ENCODE data around the gene TOMM34. TPM values are rescaled to one million over a fixed set of nuclear protein-coding genes. Genes with fewer than 3 reads are reported as not detected.

The TOMM34 gene
- total RNA-seq, 1 donor from 2014 or later = 4.2 TPM

GRCh38 chr20:44917399-44917798 lies 42.8 kb downstream of the TOMM34 start:
- Histone ChIP-seq H3K9me3 (ENCODE audit: control insufficient read depth in 3 of 3, low read length in 3 of 3) (no peaks in the 10 kb centered on the region), H3K36me3 (ENCODE audit: control insufficient read depth in 3 of 3, insufficient read depth in 3 of 3, low read length in 3 of 3) (peaks cover 0 to 4% (median 0%) of the 10 kb centered on the region in 3 donors), H3K4me3 (ENCODE audit: low read length in 3 of 3) (no peak overlapping the region), H3K9ac (ENCODE audit: low read depth in 1 of 3, low read length in 3 of 3) (no peak overlapping the region), H3K4me1 (ENCODE audit: control insufficient read depth in 3 of 3, insufficient read depth in 3 of 3, low read length in 3 of 3) (no peaks in the 10 kb centered on the region), H3K27me3 (ENCODE audit: control insufficient read depth in 3 of 3, insufficient read depth in 3 of 3, low read length in 3 of 3) (no peaks in the 10 kb centered on the region), H3K27ac (ENCODE audit: low read depth, low read length) (no peak overlapping the region)

- H3K27ac ChIP-seq (ENCODE audit: low read depth, low read length) = no peak overlapping the region
Observed at GRCh38 chr20:44916586-44916985, 43.6 kb downstream of the TOMM34 start.

GRCh38 chr20:44914924-44915323 lies 45.3 kb downstream of the TOMM34 start:
- no peak overlapping the region for H3K9ac ChIP-seq (ENCODE audit: low read depth in 1 of 3, low read length in 3 of 3)
- no peak overlapping the region for H3K4me3 ChIP-seq (ENCODE audit: low read length in 3 of 3)
- H3K36me3 ChIP-seq (ENCODE audit: control insufficient read depth in 3 of 3, insufficient read depth in 3 of 3, low read length in 3 of 3) = no peaks in the 10 kb centered on the region
- no peak overlapping the region for H3K27ac ChIP-seq (ENCODE audit: low read depth, low read length)
- H3K4me1 ChIP-seq (ENCODE audit: control insufficient read depth in 3 of 3, insufficient read depth in 3 of 3, low read length in 3 of 3) = peaks cover 2 to 4% (median 3%) of the 10 kb centered on the region in 3 donors
- H3K9me3 ChIP-seq (ENCODE audit: control insufficient read depth in 3 of 3, low read length in 3 of 3) = no peaks in the 10 kb centered on the region
- peaks cover 0 to 4% (median 0%) of the 10 kb centered on the region in 3 donors for H3K27me3 ChIP-seq (ENCODE audit: control insufficient read depth in 3 of 3, insufficient read depth in 3 of 3, low read length in 3 of 3)

More at GRCh38 chr20:44916586-44916985, 43.6 kb downstream of the TOMM34 start:
- H3K36me3 ChIP-seq (ENCODE audit: control insufficient read depth in 3 of 3, insufficient read depth in 3 of 3, low read length in 3 of 3) = peaks cover 0 to 2% (median 0%) of the 10 kb centered on the region in 3 donors
- no peaks in the 10 kb centered on the region for H3K9me3 ChIP-seq (ENCODE audit: control insufficient read depth in 3 of 3, low read length in 3 of 3)
- no peak overlapping the region for H3K4me3 ChIP-seq (ENCODE audit: low read length in 3 of 3)
- no peaks in the 10 kb centered on the region for H3K4me1 ChIP-seq (ENCODE audit: control insufficient read depth in 3 of 3, insufficient read depth in 3 of 3, low read length in 3 of 3)
- H3K9ac ChIP-seq (ENCODE audit: low read depth in 1 of 3, low read length in 3 of 3) = no peak overlapping the region
- H3K27me3 ChIP-seq (ENCODE audit: control insufficient read depth in 3 of 3, insufficient read depth in 3 of 3, low read length in 3 of 3) = no peaks in the 10 kb centered on the region

DNA sequence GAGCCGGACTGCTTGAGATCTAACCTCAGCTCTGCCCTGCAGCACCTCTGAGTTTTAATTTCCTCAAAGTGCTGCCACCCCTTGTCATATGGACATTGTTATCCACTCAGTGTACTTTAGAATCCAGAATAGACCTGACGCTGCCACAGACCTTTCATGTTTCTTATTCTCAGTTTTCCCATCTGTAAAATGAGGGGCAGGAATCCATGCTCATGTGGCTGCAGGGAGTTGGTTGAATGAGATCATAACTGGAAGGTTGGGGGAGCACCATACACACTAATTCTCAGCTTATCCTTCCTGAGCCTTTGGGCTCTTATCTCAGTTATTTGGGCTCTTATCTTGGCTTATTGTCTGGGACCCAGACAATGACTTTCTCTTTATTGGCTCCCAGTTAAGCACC lies 48.0 kb downstream of the TOMM34 start:
- no peak overlapping the region for H3K27ac ChIP-seq (ENCODE audit: low read depth, low read length)
- H3K9me3 ChIP-seq (ENCODE audit: control insufficient read depth in 3 of 3, low read length in 3 of 3) = no peaks in the 10 kb centered on the region
- peaks cover 2 to 9% (median 3%) of the 10 kb centered on the region in 3 donors for H3K4me1 ChIP-seq (ENCODE audit: control insufficient read depth in 3 of 3, insufficient read depth in 3 of 3, low read length in 3 of 3)
- no peak overlapping the region for H3K9ac ChIP-seq (ENCODE audit: low read depth in 1 of 3, low read length in 3 of 3)
- peaks cover 4 to 9% (median 6%) of the 10 kb centered on the region in 3 donors for H3K36me3 ChIP-seq (ENCODE audit: control insufficient read depth in 3 of 3, insufficient read depth in 3 of 3, low read length in 3 of 3)
- no peak overlapping the region for H3K4me3 ChIP-seq (ENCODE audit: low read length in 3 of 3)
- H3K27me3 ChIP-seq (ENCODE audit: control insufficient read depth in 3 of 3, insufficient read depth in 3 of 3, low read length in 3 of 3) = peaks cover 0 to 4% (median 0%) of the 10 kb centered on the region in 3 donors

DNA sequence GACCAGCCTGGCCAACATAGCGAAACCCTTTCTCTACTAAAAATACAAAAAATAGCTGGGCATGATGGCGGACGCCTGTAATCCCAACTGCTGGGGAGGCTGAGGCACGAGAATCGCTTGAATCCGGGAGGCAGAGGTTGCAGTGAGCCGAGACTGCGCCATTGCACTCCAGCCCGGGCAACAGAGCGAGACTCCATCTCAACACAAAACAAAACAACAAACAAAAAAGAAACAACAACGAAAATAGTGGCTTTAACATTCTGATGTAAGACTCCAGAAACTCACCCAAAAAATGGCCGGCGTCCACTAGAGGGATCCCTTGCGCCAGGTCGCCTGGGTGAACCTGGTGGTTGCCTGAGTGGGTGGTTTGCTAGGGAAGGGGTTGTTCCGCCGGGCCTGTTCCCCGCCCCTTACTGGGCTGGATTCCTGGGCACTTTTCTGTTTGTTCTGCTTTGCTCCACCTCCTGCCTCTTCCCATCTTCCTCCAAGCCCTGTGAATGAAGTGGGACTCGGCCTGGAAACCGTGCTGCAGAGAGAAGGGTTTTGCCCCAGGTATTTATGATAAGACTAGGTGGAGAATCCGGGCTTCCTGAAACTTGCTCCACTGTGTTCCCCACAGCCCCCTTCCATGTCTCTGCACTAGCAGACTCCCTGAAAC lies 48.8 kb downstream of the TOMM34 start:
- no peak overlapping the region for H3K9ac ChIP-seq (ENCODE audit: low read depth in 1 of 3, low read length in 3 of 3)
- H3K27ac ChIP-seq (ENCODE audit: low read depth, low read length) = no peak overlapping the region
- H3K4me3 ChIP-seq (ENCODE audit: low read length in 3 of 3) = no peak overlapping the region
- H3K4me1 ChIP-seq (ENCODE audit: control insufficient read depth in 3 of 3, insufficient read depth in 3 of 3, low read length in 3 of 3) = peaks cover 2 to 9% (median 3%) of the 10 kb centered on the region in 3 donors
- no peaks in the 10 kb centered on the region for H3K9me3 ChIP-seq (ENCODE audit: control insufficient read depth in 3 of 3, low read length in 3 of 3)
- H3K27me3 ChIP-seq (ENCODE audit: control insufficient read depth in 3 of 3, insufficient read depth in 3 of 3, low read length in 3 of 3) = peaks cover 0 to 4% (median 0%) of the 10 kb centered on the region in 3 donors
- H3K36me3 ChIP-seq (ENCODE audit: control insufficient read depth in 3 of 3, insufficient read depth in 3 of 3, low read length in 3 of 3) = peaks cover 7 to 13% (median 13%) of the 10 kb centered on the region in 3 donors

DNA sequence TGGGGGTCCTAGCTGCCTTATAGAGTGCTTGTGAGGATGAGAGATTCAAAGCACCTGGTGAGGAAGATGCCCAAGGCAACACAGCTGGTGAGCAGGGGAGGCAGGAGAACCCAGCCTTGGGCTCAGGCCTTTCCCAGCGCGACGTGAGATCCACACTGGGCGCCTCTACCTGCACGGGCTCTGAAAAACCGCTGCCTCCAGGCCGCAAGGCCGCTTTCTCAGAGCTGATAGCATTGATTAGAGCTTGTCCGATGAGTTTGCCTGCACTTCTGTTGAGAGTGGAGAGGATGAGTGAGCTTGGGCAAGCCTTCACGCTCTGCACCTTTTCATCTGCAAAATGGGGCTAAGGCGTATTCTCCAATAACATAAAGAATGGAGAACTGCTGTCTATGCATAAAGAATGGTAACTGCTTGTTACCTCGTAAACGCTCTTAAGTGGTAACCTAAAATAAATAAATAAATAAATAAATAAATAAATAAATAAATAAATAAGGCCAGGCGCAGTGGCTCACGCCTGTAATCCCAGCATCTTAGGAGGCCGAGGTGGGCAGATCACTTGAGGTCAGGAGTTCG lies 49.4 kb downstream of the TOMM34 start:
- H3K9ac ChIP-seq (ENCODE audit: low read depth in 1 of 3, low read length in 3 of 3) = no peak overlapping the region
- peaks cover 2 to 9% (median 3%) of the 10 kb centered on the region in 3 donors for H3K4me1 ChIP-seq (ENCODE audit: control insufficient read depth in 3 of 3, insufficient read depth in 3 of 3, low read length in 3 of 3)
- no peak overlapping the region for H3K27ac ChIP-seq (ENCODE audit: low read depth, low read length)
- peaks cover 0 to 4% (median 0%) of the 10 kb centered on the region in 3 donors for H3K27me3 ChIP-seq (ENCODE audit: control insufficient read depth in 3 of 3, insufficient read depth in 3 of 3, low read length in 3 of 3)
- H3K9me3 ChIP-seq (ENCODE audit: control insufficient read depth in 3 of 3, low read length in 3 of 3) = no peaks in the 10 kb centered on the region
- H3K36me3 ChIP-seq (ENCODE audit: control insufficient read depth in 3 of 3, insufficient read depth in 3 of 3, low read length in 3 of 3) = peaks cover 13 to 20% (median 19%) of the 10 kb centered on the region in 3 donors
- peak overlapping the region in 2 of 3 donors; percentile 62 to 65 for H3K4me3 ChIP-seq (ENCODE audit: low read length in 3 of 3)

- Histone ChIP-seq H3K27me3 (ENCODE audit: control insufficient read depth in 3 of 3, insufficient read depth in 3 of 3, low read length in 3 of 3) (peaks cover 0 to 4% (median 0%) of the 10 kb centered on the region in 3 donors), H3K4me1 (ENCODE audit: control insufficient read depth in 3 of 3, insufficient read depth in 3 of 3, low read length in 3 of 3) (peaks cover 2 to 9% (median 3%) of the 10 kb centered on the region in 3 donors), H3K4me3 (ENCODE audit: low read length in 3 of 3) (peak within 1 kb of the TSS; percentile 58 to 65 (median 62)), H3K36me3 (ENCODE audit: control insufficient read depth in 3 of 3, insufficient read depth in 3 of 3, low read length in 3 of 3) (peaks cover 15 to 26% (median 24%) of the 10 kb centered on the region in 3 donors), H3K27ac (ENCODE audit: low read depth, low read length) (no peak within 1 kb of the TSS), H3K9me3 (ENCODE audit: control insufficient read depth in 3 of 3, low read length in 3 of 3) (no peaks in the 10 kb centered on the region), H3K9ac (ENCODE audit: low read depth in 1 of 3, low read length in 3 of 3) (peak within 1 kb of the TSS in 1 of 3 donors; percentile 7)
Observed at GRCh38 chr20:44909872-44910689, 50.1 kb downstream of the TOMM34 start, which contains the start of gene PABPC1L. Gene PABPC1L (plus strand): TSS chr20:44910060. CDS start chr20:44910144, 84 bp downstream.

GRCh38 chr20:44908987-44909871 lies 51.0 kb downstream of the TOMM34 start:
- H3K36me3 ChIP-seq (ENCODE audit: control insufficient read depth in 3 of 3, insufficient read depth in 3 of 3, low read length in 3 of 3) = peaks cover 17 to 34% (median 32%) of the 10 kb centered on the region in 3 donors
- H3K27ac ChIP-seq (ENCODE audit: low read depth, low read length) = no peak overlapping the region
- H3K4me3 ChIP-seq (ENCODE audit: low read length in 3 of 3) = peak overlapping the region in 1 of 3 donors; percentile 27
- H3K9me3 ChIP-seq (ENCODE audit: control insufficient read depth in 3 of 3, low read length in 3 of 3) = no peaks in the 10 kb centered on the region
- H3K9ac ChIP-seq (ENCODE audit: low read depth in 1 of 3, low read length in 3 of 3) = peak overlapping the region in 1 of 3 donors; percentile 7
- peaks cover 0 to 4% (median 0%) of the 10 kb centered on the region in 3 donors for H3K27me3 ChIP-seq (ENCODE audit: control insufficient read depth in 3 of 3, insufficient read depth in 3 of 3, low read length in 3 of 3)
- H3K4me1 ChIP-seq (ENCODE audit: control insufficient read depth in 3 of 3, insufficient read depth in 3 of 3, low read length in 3 of 3) = peaks cover 2 to 9% (median 3%) of the 10 kb centered on the region in 3 donors

GRCh38 chr20:44904377-44904776 lies 55.8 kb downstream of the TOMM34 start:
- Histone ChIP-seq H3K9me3 (ENCODE audit: control insufficient read depth in 3 of 3, low read length in 3 of 3) (no peaks in the 10 kb centered on the region), H3K36me3 (ENCODE audit: control insufficient read depth in 3 of 3, insufficient read depth in 3 of 3, low read length in 3 of 3) (peaks cover 30 to 63% (median 62%) of the 10 kb centered on the region in 3 donors), H3K4me1 (ENCODE audit: control insufficient read depth in 3 of 3, insufficient read depth in 3 of 3, low read length in 3 of 3) (peaks cover 0 to 2% (median 0%) of the 10 kb centered on the region in 3 donors), H3K27me3 (ENCODE audit: control insufficient read depth in 3 of 3, insufficient read depth in 3 of 3, low read length in 3 of 3) (no peaks in the 10 kb centered on the region), H3K4me3 (ENCODE audit: low read length in 3 of 3) (no peak overlapping the region), H3K27ac (ENCODE audit: low read depth, low read length) (no peak overlapping the region), H3K9ac (ENCODE audit: low read depth in 1 of 3, low read length in 3 of 3) (no peak overlapping the region)

Data from skeletal muscle tissue (tissue), 4 donors.